Common myeloid progenitor, CD34-positive (primary cell): ENCODE measurements around the gene UPB1.

Experiments
- CTCF ChIA-PET: fragments of 350-600 bp; sonication (Branson Sonifier 250); formaldehyde crosslinking; loops from one replicate; lab custom pipeline; 2021; ENCODE audit warnings: antibody characterized with exemption; lab: Charles Lee
- POLR2A ChIA-PET: fragments of 350-600 bp; sonication (Branson Sonifier 250); formaldehyde crosslinking; loops from one replicate; lab custom pipeline; 2021; ENCODE audit warnings: antibody characterized with exemption; lab: Charles Lee
- DNase-seq, 3 donors: peaks; one replicate each; pipeline versions ENCODE4 v3.0.0 to v3.0.0-alpha.2; 2013
- H3K27ac ChIP-seq, 2 experiments: 1 replicate in 1 of 2; 2 replicates in 1 of 2; pipeline ENCODE4 v1.7.0; 2013; ENCODE audit warnings: inconsistent platforms in 2 of 2, low read length in 2 of 2, mild to moderate bottlenecking in 2 of 2, low read depth in 1 of 2, moderate library complexity in 1 of 2; ENCODE audit not compliant: severe bottlenecking in 2 of 2, insufficient read depth in 1 of 2, poor library complexity in 1 of 2
- H3K27me3 ChIP-seq, 5 experiments: replicated peaks in 2 of 5; 1 replicate in 3 of 5; 2 replicates in 2 of 5; pipeline versions ENCODE4 v1.6.1 to v1.7.0; 2013; ENCODE audit warnings: low read length in 4 of 5, mild to moderate bottlenecking in 2 of 5, moderate library complexity in 2 of 5, inconsistent platforms in 1 of 5; ENCODE audit not compliant: insufficient read depth in 5 of 5, control insufficient read depth in 4 of 5
- H3K36me3 ChIP-seq, 4 experiments: 1 replicate in 2 of 4; 2 replicates in 2 of 4; pipeline versions ENCODE4 v1.6.1 to v1.7.0; 2013; ENCODE audit warnings: low read length in 3 of 4, control low read depth in 1 of 4, mild to moderate bottlenecking in 1 of 4; ENCODE audit not compliant: control insufficient read depth in 4 of 4, insufficient read depth in 4 of 4
- H3K4me1 ChIP-seq, 4 experiments: 1 replicate in 3 of 4; 2 replicates in 1 of 4; pipeline versions ENCODE4 v1.6.1 to v1.7.1; 2013; ENCODE audit warnings: low read length in 3 of 4, mild to moderate bottlenecking in 3 of 4, control low read depth in 1 of 4, inconsistent platforms in 1 of 4, moderate library complexity in 1 of 4; ENCODE audit not compliant: control insufficient read depth in 4 of 4, insufficient read depth in 4 of 4; ENCODE audit errors: control extremely low read depth in 1 of 4
- H3K4me3 ChIP-seq, 7 experiments: 1 replicate in 4 of 7; 2 replicates in 3 of 7; pipeline versions ENCODE4 v1.5.1 to v1.7.0; 2013; ENCODE audit warnings: mild to moderate bottlenecking in 7 of 7, low read length in 6 of 7, moderate library complexity in 6 of 7, inconsistent platforms in 2 of 7, low read depth in 2 of 7, control low read depth in 1 of 7; ENCODE audit not compliant: insufficient read depth in 4 of 7, control insufficient read depth in 1 of 7; ENCODE audit errors: extremely low read depth in 1 of 7
- H3K9me3 ChIP-seq, 5 experiments: 1 replicate in 4 of 5; 2 replicates in 1 of 5; pipeline versions ENCODE4 v1.6.1 to v1.7.1; 2013; ENCODE audit warnings: low read length in 4 of 5, mild to moderate bottlenecking in 2 of 5, inconsistent platforms in 1 of 5, low read depth in 1 of 5, moderate library complexity in 1 of 5; ENCODE audit not compliant: control insufficient read depth in 4 of 5, insufficient read depth in 2 of 5; ENCODE audit errors: control extremely low read depth in 1 of 5
- WGBS: methylation state at CpG from one replicate; pipeline ENCODE4 v1.1.5; 2013; ENCODE audit not compliant: insufficient coverage; 5-methylcytosine and 5-hydroxymethylcytosine counted together

Gene UPB1

DNA sequence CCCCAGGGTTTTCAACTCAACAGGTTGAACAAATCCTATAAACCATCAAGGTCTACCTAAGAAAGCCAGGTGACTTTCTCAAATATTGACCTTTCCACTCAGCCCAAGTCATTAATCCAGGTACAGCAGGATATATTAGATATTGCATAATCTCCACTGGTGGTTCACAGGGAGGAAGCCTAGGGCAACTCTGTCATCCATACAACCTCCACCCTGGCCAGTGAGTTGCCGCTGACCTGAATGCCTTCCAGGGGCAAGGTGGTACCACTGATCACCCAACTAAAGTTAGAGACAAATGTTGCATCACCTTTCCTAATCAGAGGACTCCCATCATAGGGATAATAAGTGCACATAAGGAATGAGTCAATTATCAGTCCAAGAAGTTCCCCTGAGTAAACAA lies 36.9 kb downstream of the UPB1 start:
- Histone ChIP-seq H3K4me1 (no peaks in the 10 kb centered on the region), H3K27me3 (no peaks in the 10 kb centered on the region), H3K36me3 (no peaks in the 10 kb centered on the region), H3K27ac (no peak overlapping the region), H3K9me3 (no peaks in the 10 kb centered on the region), H3K4me3 (no peak overlapping the region)
- ChIA-PET POLR2A (no interaction called here), CTCF (interaction anchor here (1.2 to 1.7 kb wide), 3 partner anchors 9 to 111 kb away, joined by 3 to 6 read pairs (median 4); no protein-coding TSS in a partner anchor)
- WGBS = no CpG with 5 or more reads among the region's 1 CpG
- no peak for DNase-seq

DNA sequence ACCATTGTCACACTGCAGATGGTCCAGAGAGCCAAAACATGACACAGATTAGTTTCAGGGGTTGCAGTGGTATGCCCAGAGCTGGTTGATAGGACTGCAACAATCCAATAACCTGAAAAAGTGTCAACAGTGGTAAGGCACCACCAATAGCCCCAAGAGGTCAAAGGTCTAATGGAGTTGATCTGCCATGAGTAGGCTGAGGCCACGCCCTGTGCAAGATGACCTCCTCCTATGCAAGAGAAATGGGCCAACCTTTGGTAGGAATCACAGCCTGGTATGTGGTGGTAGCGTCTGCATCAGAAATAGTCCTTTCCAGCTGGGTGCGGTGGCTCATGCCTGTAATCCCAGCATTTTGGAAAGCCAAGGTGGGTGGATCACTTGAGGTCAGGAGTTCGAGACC lies 40.2 kb downstream of the UPB1 start:
- no peaks in the 10 kb centered on the region for H3K27me3 ChIP-seq
- no peak overlapping the region for H3K27ac ChIP-seq
- H3K4me3 ChIP-seq = no peak overlapping the region
- DNase-seq = no peak
- H3K9me3 ChIP-seq = no peaks in the 10 kb centered on the region
- H3K36me3 ChIP-seq = peaks cover 0 to 9% (median 3%) of the 10 kb centered on the region in 4 experiments
- WGBS = 100% methylated on average over 4 of the region's 4 CpGs
- no peaks in the 10 kb centered on the region for H3K4me1 ChIP-seq
- ChIA-PET POLR2A (no interaction called here), CTCF (interaction anchor here (1.7 kb wide), 1 partner anchor 18 kb away, joined by 3 read pairs; no protein-coding TSS in a partner anchor)

DNA sequence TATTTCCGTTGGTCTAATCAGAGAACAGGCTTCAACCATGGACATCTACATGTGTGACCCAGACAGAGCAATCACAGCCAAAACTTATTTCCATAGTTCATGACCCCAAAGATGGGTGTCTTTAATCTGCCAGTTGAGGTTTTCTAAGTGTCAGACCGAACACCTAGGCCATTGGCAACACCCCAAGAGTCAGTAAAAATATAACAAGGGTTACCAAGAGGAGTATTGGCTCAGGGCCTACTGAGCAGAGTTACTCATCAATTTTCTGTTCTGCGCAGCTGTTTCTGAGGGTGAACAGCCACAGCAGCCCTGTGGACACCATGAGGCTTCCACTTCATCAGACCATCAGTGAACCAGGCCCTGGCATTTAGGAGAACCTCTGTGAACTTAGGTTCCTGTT lies 41.0 kb downstream of the UPB1 start:
- CTCF ChIA-PET = interaction anchor here (1.7 to 7.4 kb wide), 2 partner anchors 9 to 17 kb away, joined by 3 to 73 read pairs; no protein-coding TSS in a partner anchor
- H3K36me3 ChIP-seq = peaks cover 5 to 17% (median 10%) of the 10 kb centered on the region in 4 experiments
- no peaks in the 10 kb centered on the region for H3K9me3 ChIP-seq
- DNase-seq = no peak
- POLR2A ChIA-PET = no interaction called here
- no peaks in the 10 kb centered on the region for H3K27me3 ChIP-seq
- no peak overlapping the region for H3K27ac ChIP-seq
- no peak overlapping the region for H3K4me3 ChIP-seq
- WGBS = 100% methylated on average over 2 of the region's 3 CpGs
- peaks cover 0 to 1% (median 0%) of the 10 kb centered on the region in 4 experiments for H3K4me1 ChIP-seq

GRCh38 chr22:24540470-24540869 lies 45.3 kb downstream of the UPB1 start:
- ChIA-PET CTCF (interaction anchor here (7.4 kb wide), 1 partner anchor 14 kb away, joined by 73 read pairs; no protein-coding TSS in a partner anchor), POLR2A (no interaction called here)
- peaks cover 0 to 24% (median 19%) of the 10 kb centered on the region in 4 experiments for H3K4me1 ChIP-seq
- no peaks in the 10 kb centered on the region for H3K9me3 ChIP-seq
- no peak overlapping the region for H3K4me3 ChIP-seq
- H3K27ac ChIP-seq = no peak overlapping the region
- 100% methylated on average over 2 of the region's 2 CpGs for WGBS
- DNase-seq = no peak
- no peaks in the 10 kb centered on the region for H3K27me3 ChIP-seq
- H3K36me3 ChIP-seq = peaks cover 11 to 57% (median 35%) of the 10 kb centered on the region in 4 experiments

GRCh38 chr22:24541681-24542515 lies 46.8 kb downstream of the UPB1 start:
- Histone ChIP-seq H3K4me1 (peaks cover 0 to 24% (median 19%) of the 10 kb centered on the region in 4 experiments), H3K4me3 (no peak overlapping the region), H3K27me3 (no peaks in the 10 kb centered on the region), H3K36me3 (peaks cover 11 to 65% (median 43%) of the 10 kb centered on the region in 4 experiments), H3K9me3 (no peaks in the 10 kb centered on the region), H3K27ac (peak overlapping the region in 1 of 2 experiments; percentile 49)
- POLR2A ChIA-PET = interaction anchor here (1.1 kb wide), 1 partner anchor 13 kb away, joined by 6 read pairs; the partner anchor contains the start of gene GUCD1
- CTCF ChIA-PET = interaction anchor here (1.2 to 7.4 kb wide), 3 partner anchors 11 to 20 kb away, joined by 3 to 73 read pairs (median 8); no protein-coding TSS in a partner anchor
- 43% methylated on average over 4 of the region's 6 CpGs for WGBS
- DNase-seq = peak in 2 of 3 donors; percentile 68 to 72

DNA sequence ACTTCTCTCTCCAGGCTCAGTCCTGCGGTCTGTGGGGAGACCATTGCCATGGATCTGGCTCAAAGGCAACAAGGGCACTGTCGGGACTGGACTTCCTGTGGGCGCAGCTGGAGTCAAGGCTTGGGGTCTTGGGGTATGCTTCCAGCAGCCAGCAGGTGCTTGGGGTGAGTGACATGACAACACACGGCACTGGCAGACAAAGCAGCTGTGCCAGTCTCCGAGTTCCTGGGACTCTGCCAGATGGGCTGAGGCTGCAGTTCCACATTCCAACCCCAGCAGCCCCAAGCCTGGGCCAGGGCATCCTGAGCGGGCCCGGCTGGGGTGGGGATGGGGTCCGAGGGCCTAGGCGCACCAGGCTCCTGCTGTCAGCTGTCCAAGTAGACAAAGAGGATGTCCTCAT lies 47.5 kb downstream of the UPB1 start:
- no peaks in the 10 kb centered on the region for H3K27me3 ChIP-seq
- peaks cover 11 to 73% (median 51%) of the 10 kb centered on the region in 4 experiments for H3K36me3 ChIP-seq
- H3K4me3 ChIP-seq = no peak overlapping the region
- peak overlapping the region in 1 of 2 experiments; percentile 49 for H3K27ac ChIP-seq
- peaks cover 0 to 24% (median 19%) of the 10 kb centered on the region in 4 experiments for H3K4me1 ChIP-seq
- no peaks in the 10 kb centered on the region for H3K9me3 ChIP-seq
- ChIA-PET CTCF (interaction anchor here (1.3 to 7.4 kb wide), 2 partner anchors 10 to 16 kb away, joined by 8 to 73 read pairs; no protein-coding TSS in a partner anchor), POLR2A (no interaction called here)
- peak in 2 of 3 donors; percentile 61 to 65 for DNase-seq
- 66% methylated on average over 3 of the region's 9 CpGs for WGBS
